HCT116 (cell line): ENCODE measurements around the gene FCN3. TPM values are rescaled to one million over a fixed set of nuclear protein-coding genes. Genes with fewer than 3 reads are reported as not detected.

Experiments used
- ATAC-seq: fragments of 200-7000 bp; cut with Tn5 transposase; 2 replicates; pipeline ENCODE4 v1.9.1; 2020; ENCODE audit warnings: mild to moderate bottlenecking, moderate library complexity
- BruUV-seq: library from RNA; stranded (reverse); fragments of 400-500 nt; replicated peaks from 2 replicates; lab custom pipeline; 2021; lab: Mats Ljungman, UMichigan
- CTCF ChIA-PET: fragments of 300-600 bp; sonication (Branson Sonifier 250); formaldehyde crosslinking; loops from one replicate; lab custom pipeline; 2021; ENCODE audit warnings: antibody characterized with exemption; lab: Charles Lee
- POLR2A ChIA-PET: fragments of 300-600, 350-600 bp; sonication (Branson Sonifier 250); formaldehyde crosslinking; loops from one replicate; lab custom pipeline; 2021; ENCODE audit warnings: antibody characterized with exemption; lab: Charles Lee
- RAD21 ChIA-PET, 2 experiments: fragments of 300-600 bp; sonication (Branson Sonifier 250); formaldehyde crosslinking; loops; one replicate each; lab custom pipeline; 2023; ENCODE audit warnings: low total read pairs in 2 of 2; ENCODE audit not compliant: uncharacterized antibody in 2 of 2, unreplicated experiment in 2 of 2, low non-redundant PET in 1 of 2; lab: Charles Lee
- DNase-seq: peaks from one replicate; pipeline ENCODE4 v3.0.0-alpha.2; 2010; ENCODE audit warnings: low read depth, low spot score
- H2AFZ ChIP-seq: fragments of 200-600 bp; shearing (Covaris generic), sonication (generic); 2 replicates; pipeline ENCODE4 v1.6.1; 2017; ENCODE audit warnings: low read depth, mixed run types, mixed read lengths, antibody characterized with exemption, low read length; ENCODE audit not compliant: poor library complexity, severe bottlenecking
- H3K27ac ChIP-seq: 2 replicates; pipeline ENCODE4 v1.5.1; 2012; ENCODE audit warnings: low read depth, low read length
- H3K27me3 ChIP-seq: fragments of 200-600 bp; sonication (generic); 2 replicates; pipeline ENCODE4 v1.6.1; 2016; ENCODE audit warnings: mixed run types, low read length, mixed read lengths; ENCODE audit not compliant: insufficient read depth
- H3K36me3 ChIP-seq, 2 experiments: fragments of 200-500 bp in 1 of 2; fragments of 200-600 bp in 1 of 2; sonication (Bioruptor generic) in 1 of 2; sonication (generic) in 1 of 2; 2 replicates each; pipeline versions ENCODE4 v1.5.1 to v1.6.1; 2014 to 2016; ENCODE audit warnings: low read length in 2 of 2, inconsistent platforms in 1 of 2, mixed read lengths in 1 of 2, mixed run types in 1 of 2; ENCODE audit not compliant: insufficient read depth in 2 of 2, control insufficient read depth in 1 of 2
- H3K4me1 ChIP-seq, 2 experiments: fragments of 200-600 bp in 1 of 2; sonication (generic) in 1 of 2; 2 replicates each; pipeline versions ENCODE4 v1.5.1 to v1.6.1; 2012 to 2017; ENCODE audit warnings: low read length in 2 of 2, inconsistent platforms in 1 of 2, mild to moderate bottlenecking in 1 of 2, mixed read lengths in 1 of 2, mixed run types in 1 of 2, moderate library complexity in 1 of 2; ENCODE audit not compliant: insufficient read depth in 2 of 2, control insufficient read depth in 1 of 2
- H3K4me2 ChIP-seq: fragments of 200-600 bp; sonication (generic); 2 replicates; pipeline ENCODE4 v1.6.1; 2017; ENCODE audit warnings: mixed run types, low read length, mixed read lengths
- H3K4me3 ChIP-seq, 2 experiments: fragments of 200-600 bp in 1 of 2; sonication (generic) in 1 of 2; replicated peaks in 1 of 2; 2 replicates each; pipeline ENCODE4 v1.5.1; 2011 to 2016; ENCODE audit warnings: low read length in 2 of 2, control low read depth in 1 of 2, low read depth in 1 of 2, mild to moderate bottlenecking in 1 of 2, mixed read lengths in 1 of 2, mixed run types in 1 of 2
- H3K79me2 ChIP-seq: fragments of 200-600 bp; sonication (generic); 2 replicates; pipeline ENCODE4 v1.6.1; 2017; ENCODE audit warnings: mild to moderate bottlenecking, mixed run types, low read length, moderate library complexity, mixed read lengths; ENCODE audit not compliant: insufficient read depth
- H3K9ac ChIP-seq: fragments of 200-600 bp; sonication (generic); 2 replicates; pipeline ENCODE4 v1.6.1; 2016; ENCODE audit warnings: low read length, mixed read lengths
- H3K9me2 ChIP-seq: fragments of 200-600 bp; sonication (generic), shearing (Covaris generic); 2 replicates; pipeline ENCODE4 v1.6.1; 2017; ENCODE audit warnings: mixed run types, mild to moderate bottlenecking, moderate library complexity; ENCODE audit not compliant: insufficient read depth
- H3K9me3 ChIP-seq, 2 experiments: fragments of 200-500 bp in 1 of 2; fragments of 200-600 bp in 1 of 2; sonication (Bioruptor generic) in 1 of 2; sonication (generic) in 1 of 2; 2 replicates each; pipeline ENCODE4 v1.6.1; 2014 to 2017; ENCODE audit warnings: low read length in 2 of 2, mixed read lengths in 2 of 2, inconsistent platforms in 1 of 2, low read depth in 1 of 2, mild to moderate bottlenecking in 1 of 2, mixed run types in 1 of 2, moderate library complexity in 1 of 2; ENCODE audit not compliant: control insufficient read depth in 1 of 2, insufficient read depth in 1 of 2
- H4K20me1 ChIP-seq: fragments of 200-600 bp; sonication (generic), shearing (Covaris generic); 2 replicates; pipeline ENCODE4 v1.6.1; 2017; ENCODE audit warnings: mixed run types, mild to moderate bottlenecking, moderate library complexity; ENCODE audit not compliant: insufficient read depth
- CBX3 ChIP-seq: IDR thresholded peaks from 2 replicates; pipeline ENCODE4 v1.6.1; 2012; ENCODE audit warnings: low read depth
- ELF1 ChIP-seq: IDR thresholded peaks from 2 replicates; pipeline ENCODE4 v1.6.1; 2012; ENCODE audit warnings: low read depth, borderline replicate concordance
- EZH2 ChIP-seq: fragments of 200-600 bp; sonication (generic); IDR thresholded peaks from 2 replicates; pipeline ENCODE4 v1.6.1; 2017; ENCODE audit warnings: antibody characterized with exemption, mixed run types
- FOSL1 ChIP-seq: IDR thresholded peaks from 2 replicates; pipeline ENCODE4 v1.6.1; 2012; ENCODE audit warnings: low read depth
- POLR2A ChIP-seq: IDR thresholded peaks from 2 replicates; pipeline ENCODE4 v1.7.0; 2011; ENCODE audit warnings: borderline replicate concordance; ENCODE audit not compliant: insufficient read depth, insufficient read length; ENCODE audit errors: extremely low read depth
- POLR2AphosphoS5 ChIP-seq: IDR thresholded peaks from 2 replicates; pipeline ENCODE4 v1.6.1; 2011; ENCODE audit warnings: mild to moderate bottlenecking, low read depth, low read length, moderate library complexity
- SRF ChIP-seq: IDR thresholded peaks from 2 replicates; pipeline ENCODE4 v1.6.1; 2012; ENCODE audit warnings: low read depth
- TCF7L2 ChIP-seq: IDR thresholded peaks from 2 replicates; pipeline ENCODE4 v1.7.0; 2011; ENCODE audit warnings: borderline replicate concordance, inconsistent platforms; ENCODE audit not compliant: insufficient read depth, insufficient read length; ENCODE audit errors: extremely low read depth
- YY1 ChIP-seq: IDR thresholded peaks from 2 replicates; pipeline ENCODE4 v1.6.1; 2011; ENCODE audit warnings: low read length, low read depth, moderate library complexity, mild to moderate bottlenecking; ENCODE audit not compliant: insufficient replicate concordance; ENCODE audit errors: extremely low read depth
- ZBTB33 ChIP-seq: IDR thresholded peaks from 2 replicates; pipeline ENCODE4 v1.6.1; 2011; ENCODE audit warnings: mild to moderate bottlenecking, low read length, moderate library complexity; ENCODE audit not compliant: insufficient replicate concordance; ENCODE audit errors: extremely low read depth
- ZFX ChIP-seq: fragments of 450-650 bp; IDR thresholded peaks from 2 replicates; pipeline ENCODE4 v1.6.1; 2017
- ZNF274 ChIP-seq: fragments of 200-500 bp; sonication (Bioruptor generic); IDR thresholded peaks from 2 replicates; pipeline ENCODE4 v1.6.1; 2014; ENCODE audit warnings: mild to moderate bottlenecking, low read depth, low read length, inconsistent platforms
- intact Hi-C: fragments of 100-400 bp; cut with micrococcal nuclease; formaldehyde crosslinking; loops from 2 replicates; pipeline ENCODE4 v1.10.0; 2022
- total RNA-seq: library from RNA; stranded (reverse); gene quantifications from one replicate; pipeline ENCODE4 v1.2.1, GENCODE V29; 2021; ENCODE audit not compliant: unreplicated experiment
- TF ChIP-seq, protein P1 (sequence below): IDR thresholded peaks from 2 replicates; pipeline ENCODE4 v1.6.1; 2012; ENCODE audit warnings: low read depth

The FCN3 gene
- total RNA-seq, 1 experiment from 2014 or later, result 1.2 TPM

DNA sequence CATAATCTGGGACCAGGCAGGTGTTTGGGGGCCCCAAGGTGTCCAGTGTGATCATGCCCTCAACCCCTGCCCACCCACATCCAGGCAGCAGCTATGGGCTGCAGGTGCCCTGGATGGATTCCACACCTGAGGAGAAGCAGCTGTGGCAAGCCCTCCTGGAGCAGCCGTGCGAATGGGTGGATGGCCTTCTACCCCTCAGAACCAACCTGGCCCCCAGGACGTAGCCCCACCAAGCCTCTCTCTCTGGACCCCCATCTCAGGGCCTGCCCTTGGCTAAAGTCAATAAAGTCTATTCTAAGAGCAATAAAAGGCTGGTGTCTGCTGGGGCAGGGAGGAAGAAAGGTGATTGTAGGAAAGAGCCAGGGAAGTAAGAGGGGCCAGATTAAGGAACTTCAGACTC is 21.0 kb downstream of the FCN3 start:
- ChIA-PET POLR2A (interaction anchor here (2.4 kb wide), 1 partner anchor 13 kb away, joined by 14 read pairs; the partner anchor contains the start of gene MAP3K6), CTCF (interaction anchor here (0.7 to 1.4 kb wide), 3 partner anchors 9 to 21 kb away, joined by 3 read pairs; no protein-coding TSS in a partner anchor), RAD21 (no interaction called here)
- H3K27ac ChIP-seq, result no peak overlapping the region; the same call in 1 of the 2 replicates
- BruUV-seq, result no TSS peak
- H4K20me1 ChIP-seq, result no peaks in the 10 kb centered on the region
- H3K9me2 ChIP-seq, result no peaks in the 10 kb centered on the region
- H3K27me3 ChIP-seq, result no peaks in the 10 kb centered on the region
- H3K4me1 ChIP-seq, result peaks cover 12 to 22% of the 10 kb centered on the region in 2 experiments
- intact Hi-C loops, result no loop called here
- H2AFZ ChIP-seq, result no peak overlapping the region
- peaks cover 0 to 7% of the 10 kb centered on the region in 2 experiments; a peak in 1 of 4 replicates for H3K36me3 ChIP-seq
- no peak overlapping the region for H3K4me2 ChIP-seq
- ATAC-seq (no peak), DNase-seq (no peak)
- no peaks in the 10 kb centered on the region for H3K79me2 ChIP-seq
- H3K4me3 ChIP-seq, result no peak overlapping the region
- H3K9me3 ChIP-seq, result no peaks in the 10 kb centered on the region
- no peak for TF ChIP-seq YY1
- no peak for TF ChIP-seq ELF1
- no peak for TF ChIP-seq EZH2
- TF ChIP-seq ZFX, result no peak
- no peak for TF ChIP-seq CBX3
- TF ChIP-seq TCF7L2, result no peak
- no peak for TF ChIP-seq ZNF274
- TF ChIP-seq ZBTB33, result no peak
- no peak for TF ChIP-seq FOSL1
- TF ChIP-seq, protein P1, sequence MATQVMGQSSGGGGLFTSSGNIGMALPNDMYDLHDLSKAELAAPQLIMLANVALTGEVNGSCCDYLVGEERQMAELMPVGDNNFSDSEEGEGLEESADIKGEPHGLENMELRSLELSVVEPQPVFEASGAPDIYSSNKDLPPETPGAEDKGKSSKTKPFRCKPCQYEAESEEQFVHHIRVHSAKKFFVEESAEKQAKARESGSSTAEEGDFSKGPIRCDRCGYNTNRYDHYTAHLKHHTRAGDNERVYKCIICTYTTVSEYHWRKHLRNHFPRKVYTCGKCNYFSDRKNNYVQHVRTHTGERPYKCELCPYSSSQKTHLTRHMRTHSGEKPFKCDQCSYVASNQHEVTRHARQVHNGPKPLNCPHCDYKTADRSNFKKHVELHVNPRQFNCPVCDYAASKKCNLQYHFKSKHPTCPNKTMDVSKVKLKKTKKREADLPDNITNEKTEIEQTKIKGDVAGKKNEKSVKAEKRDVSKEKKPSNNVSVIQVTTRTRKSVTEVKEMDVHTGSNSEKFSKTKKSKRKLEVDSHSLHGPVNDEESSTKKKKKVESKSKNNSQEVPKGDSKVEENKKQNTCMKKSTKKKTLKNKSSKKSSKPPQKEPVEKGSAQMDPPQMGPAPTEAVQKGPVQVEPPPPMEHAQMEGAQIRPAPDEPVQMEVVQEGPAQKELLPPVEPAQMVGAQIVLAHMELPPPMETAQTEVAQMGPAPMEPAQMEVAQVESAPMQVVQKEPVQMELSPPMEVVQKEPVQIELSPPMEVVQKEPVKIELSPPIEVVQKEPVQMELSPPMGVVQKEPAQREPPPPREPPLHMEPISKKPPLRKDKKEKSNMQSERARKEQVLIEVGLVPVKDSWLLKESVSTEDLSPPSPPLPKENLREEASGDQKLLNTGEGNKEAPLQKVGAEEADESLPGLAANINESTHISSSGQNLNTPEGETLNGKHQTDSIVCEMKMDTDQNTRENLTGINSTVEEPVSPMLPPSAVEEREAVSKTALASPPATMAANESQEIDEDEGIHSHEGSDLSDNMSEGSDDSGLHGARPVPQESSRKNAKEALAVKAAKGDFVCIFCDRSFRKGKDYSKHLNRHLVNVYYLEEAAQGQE, result no peak
- TF ChIP-seq SRF, result no peak
- TF ChIP-seq POLR2AphosphoS5, result no peak
- no peak for TF ChIP-seq POLR2A
- no peak overlapping the region for H3K9ac ChIP-seq
